Body of pancreas (tissue), 4 donors: Measurements from ENCODE around the gene TPPP3. TPM values are rescaled to one million over a fixed set of nuclear protein-coding genes. Genes with fewer than 3 reads are reported as not detected.

Experiments
- ATAC-seq: fragments of 150-250 bp; one replicate; pipeline ENCODE4 v1.9.1; 2016
- DNase-seq, 4 donors: peaks; one replicate each; pipeline ENCODE4 v3.0.0-alpha.2; 2019
- H3K27ac ChIP-seq, 4 donors: fragments of 200-600 bp; sonication (generic); 1 replicate in 3 of 4; 2 replicates in 1 of 4; pipeline versions ENCODE4 v1.5.1 to v1.6.1; 2016 to 2019; ENCODE audit warnings: mild to moderate bottlenecking in 1 of 4, mixed read lengths in 1 of 4, moderate library complexity in 1 of 4
- H3K27me3 ChIP-seq, 2 donors: fragments of 200-600 bp; sonication (generic); one replicate each; pipeline ENCODE4 v1.6.0; 2016; ENCODE audit warnings: mild to moderate bottlenecking in 1 of 2
- H3K36me3 ChIP-seq, 2 donors: fragments of 200-600 bp; sonication (generic); replicated peaks in 1 of 2; 2 replicates each; pipeline ENCODE4 v1.5.1; 2016; ENCODE audit warnings: low read depth in 2 of 2; ENCODE audit not compliant: insufficient read depth in 1 of 2
- H3K4me1 ChIP-seq: fragments of 200-600 bp; sonication (generic); one replicate; pipeline ENCODE4 v1.6.0; 2016
- H3K4me3 ChIP-seq, 2 donors: fragments of 200-600 bp; sonication (generic); 1 replicate in 1 of 2; 2 replicates in 1 of 2; pipeline ENCODE4 v1.5.1; 2016 to 2019
- H3K9me3 ChIP-seq, 3 donors: fragments of 200-600 bp; sonication (generic); 1 replicate in 2 of 3; 2 replicates in 1 of 3; pipeline ENCODE4 v1.5.1; 2016
- POLR2A ChIP-seq, 3 donors: fragments of 450-650 bp; IDR thresholded peaks; one replicate each; pipeline ENCODE4 v1.6.1; 2016; ENCODE audit warnings: antibody characterized with exemption in 3 of 3, mild to moderate bottlenecking in 2 of 3
- WGBS, 2 donors: methylation state at CpG; one replicate each; pipeline ENCODE4 v1.1.5; 2017; 5-methylcytosine and 5-hydroxymethylcytosine counted together
- intact Hi-C: fragments of 100-400 bp; cut with DNase I; formaldehyde crosslinking; loops from one replicate; pipeline ENCODE4 v1.15.1; 2023
- total RNA-seq, 2 donors: library from RNA; depleted of rRNA; stranded (reverse); fragments of >200 nt; gene quantifications; one replicate each; pipeline ENCODE4 v1.1.0, GENCODE V29; 2016
- TF ChIP-seq, protein P1 (sequence below), 7 experiments: fragments of 450-650 bp in 4 of 7; fragments of 200-600 bp in 3 of 7; sonication (generic) in 3 of 7; IDR thresholded peaks; one replicate each; pipeline ENCODE4 v1.5.1; 2016 to 2019; ENCODE audit warnings: antibody characterized with exemption in 7 of 7

TPPP3 gene
- total RNA-seq, 2 donors from 2014 or later, result 11.2 to 30.0 TPM

GRCh38 chr16:67404740-67405226 lies 11.5 kb upstream of the TPPP3 start:
- ATAC-seq, result peak; percentile 94

GRCh38 chr16:67403976-67404555 lies 10.8 kb upstream of the TPPP3 start:
- 58 to 71% methylated on average over 10 to 12 of the region's 12 CpGs for WGBS, 2 donors
- no peak for ATAC-seq
- Histone ChIP-seq H3K36me3 (no peaks in the 10 kb centered on the region), H3K27me3 (no peaks in the 10 kb centered on the region), H3K4me3 (no peak overlapping the region), H3K9me3 (no peaks in the 10 kb centered on the region), H3K27ac (peak overlapping the region; percentile 85 to 94 (median 88)), H3K4me1 (peaks cover 35% of the 10 kb centered on the region)
- intact Hi-C loops, result no loop called here
- TF ChIP-seq, protein P1, sequence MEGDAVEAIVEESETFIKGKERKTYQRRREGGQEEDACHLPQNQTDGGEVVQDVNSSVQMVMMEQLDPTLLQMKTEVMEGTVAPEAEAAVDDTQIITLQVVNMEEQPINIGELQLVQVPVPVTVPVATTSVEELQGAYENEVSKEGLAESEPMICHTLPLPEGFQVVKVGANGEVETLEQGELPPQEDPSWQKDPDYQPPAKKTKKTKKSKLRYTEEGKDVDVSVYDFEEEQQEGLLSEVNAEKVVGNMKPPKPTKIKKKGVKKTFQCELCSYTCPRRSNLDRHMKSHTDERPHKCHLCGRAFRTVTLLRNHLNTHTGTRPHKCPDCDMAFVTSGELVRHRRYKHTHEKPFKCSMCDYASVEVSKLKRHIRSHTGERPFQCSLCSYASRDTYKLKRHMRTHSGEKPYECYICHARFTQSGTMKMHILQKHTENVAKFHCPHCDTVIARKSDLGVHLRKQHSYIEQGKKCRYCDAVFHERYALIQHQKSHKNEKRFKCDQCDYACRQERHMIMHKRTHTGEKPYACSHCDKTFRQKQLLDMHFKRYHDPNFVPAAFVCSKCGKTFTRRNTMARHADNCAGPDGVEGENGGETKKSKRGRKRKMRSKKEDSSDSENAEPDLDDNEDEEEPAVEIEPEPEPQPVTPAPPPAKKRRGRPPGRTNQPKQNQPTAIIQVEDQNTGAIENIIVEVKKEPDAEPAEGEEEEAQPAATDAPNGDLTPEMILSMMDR (IDR thresholded peaks at IDR 0.05), result no peak
- TF ChIP-seq POLR2A (IDR thresholded peaks at IDR 0.05), result no peak
- no peak for DNase-seq

More at GRCh38 chr16:67404740-67405226, 11.5 kb upstream of the TPPP3 start:
- peak; percentile 77 to 94 (median 90) for DNase-seq
- 41 to 49% methylated on average over 5 of the region's 5 CpGs for WGBS, 2 donors
- H3K9me3 ChIP-seq, result no peaks in the 10 kb centered on the region
- H3K4me3 ChIP-seq, result no peak overlapping the region
- intact Hi-C loops, result no loop called here
- H3K27me3 ChIP-seq, result no peaks in the 10 kb centered on the region
- TF ChIP-seq, protein P1 (IDR thresholded peaks at IDR 0.05), result no peak
- peak in 2 of 3 donors; percentile 59 to 61 for TF ChIP-seq POLR2A (IDR thresholded peaks at IDR 0.05)
- H3K4me1 ChIP-seq, result peaks cover 28% of the 10 kb centered on the region
- H3K27ac ChIP-seq, result peak overlapping the region; percentile 85 to 94 (median 88)
- no peaks in the 10 kb centered on the region for H3K36me3 ChIP-seq

GRCh38 chr16:67400901-67401300 lies 7.6 kb upstream of the TPPP3 start:
- H3K27ac ChIP-seq, result no peak overlapping the region
- peaks cover 52% of the 10 kb centered on the region for H3K4me1 ChIP-seq
- H3K27me3 ChIP-seq, result no peaks in the 10 kb centered on the region
- ATAC-seq (no peak), DNase-seq (no peak)
- no peaks in the 10 kb centered on the region for H3K9me3 ChIP-seq
- WGBS, 2 donors, result 85 to 96% methylated on average over 4 to 13 of the region's 14 CpGs
- H3K4me3 ChIP-seq, result no peak overlapping the region
- TF ChIP-seq POLR2A (IDR thresholded peaks at IDR 0.05), result no peak
- TF ChIP-seq, protein P1 (IDR thresholded peaks at IDR 0.05), result no peak
- no peaks in the 10 kb centered on the region for H3K36me3 ChIP-seq
- intact Hi-C loops, result no loop called here

DNA sequence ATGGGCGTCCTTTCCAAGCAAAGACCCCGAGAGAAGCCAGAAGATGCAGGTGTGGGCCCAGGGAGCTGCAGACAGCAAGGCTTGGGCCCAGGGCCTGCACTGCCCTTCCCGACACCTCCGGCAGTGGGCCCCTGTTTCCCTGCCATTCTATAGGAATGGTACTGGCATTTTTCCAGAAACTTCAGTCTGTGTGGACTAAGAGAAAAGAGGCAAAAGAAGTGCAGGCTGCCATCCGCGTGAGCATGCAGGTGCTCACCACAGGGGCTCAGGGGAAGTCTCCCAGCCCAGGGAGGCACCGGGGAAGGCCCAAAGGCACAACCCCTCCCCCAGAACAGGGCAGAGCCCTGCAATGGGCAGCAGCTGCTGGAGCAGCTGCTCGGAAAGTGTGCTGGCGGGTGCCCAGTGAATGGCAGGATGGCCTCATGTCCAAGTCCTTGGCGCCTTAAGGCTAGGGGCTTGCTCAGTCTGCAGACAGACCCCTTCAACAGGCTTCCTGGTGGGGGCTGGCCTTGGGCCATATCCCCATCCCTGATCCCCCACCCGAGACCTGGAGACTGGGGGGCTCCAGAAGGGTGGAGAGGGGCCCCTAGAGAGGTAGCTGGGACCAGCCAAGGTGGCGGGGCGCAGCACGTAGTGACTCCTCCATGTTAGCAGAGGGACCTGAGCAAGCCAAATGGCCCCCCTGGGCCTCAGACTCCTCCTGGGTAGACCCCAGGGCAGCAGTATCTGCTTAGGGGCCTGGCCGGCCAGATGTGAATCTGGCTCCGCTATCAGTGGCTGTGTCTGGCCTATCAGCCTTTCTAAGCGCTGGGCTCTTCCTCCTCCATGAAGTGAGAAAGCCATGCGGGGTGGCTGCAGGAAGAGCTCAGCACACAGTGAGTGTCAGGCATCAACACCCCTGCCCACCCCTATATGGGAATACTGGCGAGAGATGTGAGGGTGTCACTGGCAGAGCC lies 6.7 kb upstream of the TPPP3 start:
- Histone ChIP-seq H3K36me3 (no peaks in the 10 kb centered on the region), H3K4me3 (no peak overlapping the region), H3K9me3 (no peaks in the 10 kb centered on the region), H3K4me1 (peaks cover 58% of the 10 kb centered on the region), H3K27ac (no peak overlapping the region), H3K27me3 (no peaks in the 10 kb centered on the region)
- DNase-seq, result peak in 1 of 4 donors; percentile 42
- WGBS, 2 donors, result 63 to 66% methylated on average over 10 to 17 of the region's 19 CpGs
- no peak for TF ChIP-seq POLR2A (IDR thresholded peaks at IDR 0.05)
- TF ChIP-seq, protein P1 (IDR thresholded peaks at IDR 0.05), result peak in 3 of 7 experiments; percentile 2 to 18 (median 6)
- ATAC-seq, result no peak
- intact Hi-C loops, result no loop called here
